ENCODE results near the gene PAPPA2.
"Not testable (repeated sequence)": the region's sequence is repeated elsewhere in the genome, so short reads cannot be mapped to it uniquely, and the experiment has no call there.

Gene PAPPA2, protein sequence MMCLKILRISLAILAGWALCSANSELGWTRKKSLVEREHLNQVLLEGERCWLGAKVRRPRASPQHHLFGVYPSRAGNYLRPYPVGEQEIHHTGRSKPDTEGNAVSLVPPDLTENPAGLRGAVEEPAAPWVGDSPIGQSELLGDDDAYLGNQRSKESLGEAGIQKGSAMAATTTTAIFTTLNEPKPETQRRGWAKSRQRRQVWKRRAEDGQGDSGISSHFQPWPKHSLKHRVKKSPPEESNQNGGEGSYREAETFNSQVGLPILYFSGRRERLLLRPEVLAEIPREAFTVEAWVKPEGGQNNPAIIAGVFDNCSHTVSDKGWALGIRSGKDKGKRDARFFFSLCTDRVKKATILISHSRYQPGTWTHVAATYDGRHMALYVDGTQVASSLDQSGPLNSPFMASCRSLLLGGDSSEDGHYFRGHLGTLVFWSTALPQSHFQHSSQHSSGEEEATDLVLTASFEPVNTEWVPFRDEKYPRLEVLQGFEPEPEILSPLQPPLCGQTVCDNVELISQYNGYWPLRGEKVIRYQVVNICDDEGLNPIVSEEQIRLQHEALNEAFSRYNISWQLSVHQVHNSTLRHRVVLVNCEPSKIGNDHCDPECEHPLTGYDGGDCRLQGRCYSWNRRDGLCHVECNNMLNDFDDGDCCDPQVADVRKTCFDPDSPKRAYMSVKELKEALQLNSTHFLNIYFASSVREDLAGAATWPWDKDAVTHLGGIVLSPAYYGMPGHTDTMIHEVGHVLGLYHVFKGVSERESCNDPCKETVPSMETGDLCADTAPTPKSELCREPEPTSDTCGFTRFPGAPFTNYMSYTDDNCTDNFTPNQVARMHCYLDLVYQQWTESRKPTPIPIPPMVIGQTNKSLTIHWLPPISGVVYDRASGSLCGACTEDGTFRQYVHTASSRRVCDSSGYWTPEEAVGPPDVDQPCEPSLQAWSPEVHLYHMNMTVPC (N-terminal part only)

DNA sequence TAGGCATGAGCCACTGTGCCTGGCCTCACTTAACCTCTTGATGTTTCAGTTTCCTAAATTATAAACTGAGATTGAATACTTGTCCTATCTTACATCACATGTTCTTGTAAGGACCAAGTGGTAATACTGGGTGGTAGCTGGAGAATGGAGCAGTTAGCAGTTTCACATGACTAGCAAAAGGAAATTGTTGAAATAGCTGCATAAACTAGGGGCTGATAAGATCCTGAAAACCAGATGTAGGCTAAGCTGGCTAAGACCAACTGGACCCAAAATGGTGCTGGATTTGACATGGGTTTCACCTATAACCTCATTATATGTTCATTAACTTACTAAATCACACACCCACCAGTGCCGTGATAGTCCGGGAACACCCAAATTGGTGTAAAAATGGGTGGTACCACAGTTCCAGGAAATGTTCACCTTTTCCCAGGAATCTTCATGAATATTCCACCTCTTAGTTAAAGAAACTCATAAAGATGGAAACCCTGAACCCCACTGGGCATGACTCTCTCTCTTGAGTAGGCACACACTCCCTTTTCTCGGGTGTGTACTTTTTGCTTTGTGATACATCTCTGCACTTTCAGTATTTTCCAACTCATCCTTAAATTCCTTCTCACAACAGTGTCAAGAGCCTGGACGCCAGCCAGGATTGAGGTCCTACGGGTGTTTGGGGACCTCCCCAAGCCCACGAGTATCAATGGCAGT, at the start of gene PAPPA2:
Gene PAPPA2, plus strand, starts transcription at position 502 of the 705 bp plus-strand sequence. CDS start 93,148 bp downstream, outside the sequence.
- H3K9ac ChIP-seq (ENCODE audit: low read depth, low read length): no peak within 1 kb of the TSS
- H3K27me3 ChIP-seq (ENCODE audit: control insufficient read depth, insufficient read depth, low read length): no peaks in the 10 kb centered on the region
- H3K36me3 ChIP-seq (ENCODE audit: control insufficient read depth, insufficient read depth, low read length): no peaks in the 10 kb centered on the region
- H3K4me1 ChIP-seq (ENCODE audit: control insufficient read depth, insufficient read depth, low read length): no peaks in the 10 kb centered on the region
- H3K9me3 ChIP-seq (ENCODE audit: control insufficient read depth, insufficient read depth, low read length): no peaks in the 10 kb centered on the region; the same call in 1 of the 2 replicates
- no peak within 1 kb of the TSS for H3K4me3 ChIP-seq (ENCODE audit: low read depth, low read length)
- H3K27ac ChIP-seq (ENCODE audit: low read depth, low read length): no peak within 1 kb of the TSS

DNA sequence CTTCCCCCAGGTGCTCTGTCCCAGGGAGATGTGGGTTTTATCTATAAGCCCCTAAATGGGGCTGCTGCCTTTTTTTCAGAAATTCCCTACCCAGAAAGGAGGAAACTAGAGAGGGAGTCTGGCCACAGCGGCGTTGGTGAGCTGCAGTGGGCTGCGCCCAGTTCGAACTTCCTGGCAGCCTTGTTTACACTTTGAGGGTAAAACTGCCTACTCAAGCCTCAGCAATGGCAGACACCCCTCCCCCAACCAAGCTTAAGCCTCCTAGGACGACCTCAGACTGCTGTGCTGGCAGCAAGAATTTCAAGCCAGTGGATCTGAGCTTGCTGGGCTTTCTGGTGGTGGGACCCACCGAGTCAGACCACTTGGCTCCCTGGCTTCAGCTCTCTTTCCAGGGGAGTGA, 46.2 kb upstream of the PAPPA2 start:
- Histone ChIP-seq H3K27me3 (ENCODE audit: control insufficient read depth, insufficient read depth, low read length) (no peaks in the 10 kb centered on the region), H3K27ac (ENCODE audit: low read depth, low read length) (no peak overlapping the region), H3K4me1 (ENCODE audit: control insufficient read depth, insufficient read depth, low read length) (no peaks in the 10 kb centered on the region), H3K36me3 (ENCODE audit: control insufficient read depth, insufficient read depth, low read length) (no peaks in the 10 kb centered on the region), H3K4me3 (ENCODE audit: low read depth, low read length) (no peak overlapping the region), H3K9me3 (ENCODE audit: control insufficient read depth, insufficient read depth, low read length) (no peaks in the 10 kb centered on the region), H3K9ac (ENCODE audit: low read depth, low read length) (no peak overlapping the region)

DNA sequence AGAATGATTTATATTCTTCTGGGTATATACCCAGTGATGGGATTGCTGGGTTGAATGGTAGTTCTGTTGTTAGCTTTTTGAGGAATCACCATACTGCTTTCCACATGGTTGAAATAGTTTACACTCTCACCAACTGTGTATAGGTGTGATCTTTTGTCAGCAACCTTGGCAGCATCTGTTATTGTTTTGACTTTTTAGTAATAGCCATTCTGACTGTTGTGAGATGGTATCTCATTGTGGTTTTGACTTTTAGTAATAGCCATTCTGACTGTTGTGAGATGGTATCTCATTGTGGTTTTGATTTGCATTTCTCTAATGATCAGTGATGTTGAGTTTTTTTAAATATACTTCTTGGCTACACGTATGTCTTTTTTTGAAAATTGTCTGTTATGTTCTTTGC, 43.4 kb upstream of the PAPPA2 start:
- not testable (repeated sequence) for H3K4me1 ChIP-seq (ENCODE audit: control insufficient read depth, insufficient read depth, low read length); H3K4me3 ChIP-seq (ENCODE audit: low read depth, low read length); H3K9ac ChIP-seq (ENCODE audit: low read depth, low read length); H3K27me3 ChIP-seq (ENCODE audit: control insufficient read depth, insufficient read depth, low read length); H3K9me3 ChIP-seq (ENCODE audit: control insufficient read depth, insufficient read depth, low read length); H3K36me3 ChIP-seq (ENCODE audit: control insufficient read depth, insufficient read depth, low read length); H3K27ac ChIP-seq (ENCODE audit: low read depth, low read length)

GRCh38 chr1:176434234-176434633, 28.7 kb upstream of the PAPPA2 start:
- Histone ChIP-seq H3K27ac (ENCODE audit: low read depth, low read length) (no peak overlapping the region), H3K4me3 (ENCODE audit: low read depth, low read length) (no peak overlapping the region), H3K27me3 (ENCODE audit: control insufficient read depth, insufficient read depth, low read length) (no peaks in the 10 kb centered on the region), H3K4me1 (ENCODE audit: control insufficient read depth, insufficient read depth, low read length) (no peaks in the 10 kb centered on the region), H3K36me3 (ENCODE audit: control insufficient read depth, insufficient read depth, low read length) (no peaks in the 10 kb centered on the region), H3K9ac (ENCODE audit: low read depth, low read length) (no peak overlapping the region), H3K9me3 (ENCODE audit: control insufficient read depth, insufficient read depth, low read length) (no peaks in the 10 kb centered on the region)

- Histone ChIP-seq H3K27me3 (ENCODE audit: control insufficient read depth, insufficient read depth, low read length) (no peaks in the 10 kb centered on the region), H3K27ac (ENCODE audit: low read depth, low read length) (no peak overlapping the region), H3K4me1 (ENCODE audit: control insufficient read depth, insufficient read depth, low read length) (no peaks in the 10 kb centered on the region), H3K36me3 (ENCODE audit: control insufficient read depth, insufficient read depth, low read length) (no peaks in the 10 kb centered on the region), H3K9me3 (ENCODE audit: control insufficient read depth, insufficient read depth, low read length) (no peaks in the 10 kb centered on the region), H3K4me3 (ENCODE audit: low read depth, low read length) (no peak overlapping the region), H3K9ac (ENCODE audit: low read depth, low read length) (no peak overlapping the region)
These were observed 26.7 kb upstream of the PAPPA2 start for GRCh38 chr1:176436251-176436650.

GRCh38 chr1:176440176-176440575, 22.8 kb upstream of the PAPPA2 start:
- Histone ChIP-seq H3K4me1 (ENCODE audit: control insufficient read depth, insufficient read depth, low read length) (no peaks in the 10 kb centered on the region), H3K9me3 (ENCODE audit: control insufficient read depth, insufficient read depth, low read length) (no peaks in the 10 kb centered on the region)

GRCh38 chr1:176444286-176444685, 18.7 kb upstream of the PAPPA2 start:
- no peaks in the 10 kb centered on the region for H3K4me1 ChIP-seq (ENCODE audit: control insufficient read depth, insufficient read depth, low read length)
- H3K9ac ChIP-seq (ENCODE audit: low read depth, low read length): no peak overlapping the region
- H3K27ac ChIP-seq (ENCODE audit: low read depth, low read length): no peak overlapping the region
- H3K27me3 ChIP-seq (ENCODE audit: control insufficient read depth, insufficient read depth, low read length): no peaks in the 10 kb centered on the region
- H3K9me3 ChIP-seq (ENCODE audit: control insufficient read depth, insufficient read depth, low read length): no peaks in the 10 kb centered on the region
- H3K36me3 ChIP-seq (ENCODE audit: control insufficient read depth, insufficient read depth, low read length): no peaks in the 10 kb centered on the region
- no peak overlapping the region for H3K4me3 ChIP-seq (ENCODE audit: low read depth, low read length)

More at GRCh38 chr1:176440176-176440575, 22.8 kb upstream of the PAPPA2 start:
- Histone ChIP-seq H3K9ac (ENCODE audit: low read depth, low read length) (no peak overlapping the region), H3K27ac (ENCODE audit: low read depth, low read length) (no peak overlapping the region), H3K27me3 (ENCODE audit: control insufficient read depth, insufficient read depth, low read length) (no peaks in the 10 kb centered on the region), H3K36me3 (ENCODE audit: control insufficient read depth, insufficient read depth, low read length) (no peaks in the 10 kb centered on the region), H3K4me3 (ENCODE audit: low read depth, low read length) (no peak overlapping the region)

DNA sequence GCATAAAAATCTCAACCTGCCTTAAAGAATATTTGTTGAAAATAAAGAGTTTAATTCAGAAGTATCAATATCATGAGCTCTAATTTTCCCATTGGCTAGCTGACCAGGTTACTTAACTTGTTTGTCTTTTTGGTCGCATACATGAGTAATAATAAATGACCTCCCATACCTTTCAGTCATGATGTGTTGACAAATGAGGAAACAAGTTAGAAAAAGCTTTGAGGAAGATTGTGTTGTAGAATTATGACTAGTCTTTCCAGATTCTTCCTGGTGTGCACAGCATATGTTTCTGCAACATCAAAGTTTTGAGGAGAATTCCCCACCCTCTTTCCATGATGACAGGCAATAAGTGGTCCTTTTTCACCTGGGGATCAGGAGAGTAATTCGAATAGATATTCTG, 17.6 kb upstream of the PAPPA2 start:
- Histone ChIP-seq H3K9me3 (ENCODE audit: control insufficient read depth, insufficient read depth, low read length) (no peaks in the 10 kb centered on the region), H3K27ac (ENCODE audit: low read depth, low read length) (no peak overlapping the region), H3K9ac (ENCODE audit: low read depth, low read length) (no peak overlapping the region), H3K36me3 (ENCODE audit: control insufficient read depth, insufficient read depth, low read length) (no peaks in the 10 kb centered on the region), H3K4me1 (ENCODE audit: control insufficient read depth, insufficient read depth, low read length) (no peaks in the 10 kb centered on the region), H3K4me3 (ENCODE audit: low read depth, low read length) (no peak overlapping the region), H3K27me3 (ENCODE audit: control insufficient read depth, insufficient read depth, low read length) (no peaks in the 10 kb centered on the region)

DNA sequence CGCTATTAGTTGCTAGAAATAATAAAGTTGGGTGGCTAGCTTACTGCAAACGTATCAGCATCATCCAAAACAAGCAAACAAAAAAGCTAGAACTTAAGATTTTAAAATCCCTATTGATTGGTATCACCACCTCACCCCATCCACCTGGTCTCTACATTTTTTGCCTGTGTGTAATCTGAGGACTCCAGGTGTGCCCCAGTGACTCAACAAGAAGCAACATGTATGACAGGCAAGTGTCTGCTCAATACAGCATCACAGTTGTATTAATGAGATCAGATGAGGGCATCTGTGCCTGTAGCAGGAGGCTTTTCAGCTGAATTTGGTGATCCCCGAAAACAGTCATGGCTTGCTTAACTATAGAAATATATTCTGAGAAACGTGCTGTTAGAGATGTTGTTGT, 14.6 kb upstream of the PAPPA2 start:
- Histone ChIP-seq H3K36me3 (ENCODE audit: control insufficient read depth, insufficient read depth, low read length) (no peaks in the 10 kb centered on the region), H3K9me3 (ENCODE audit: control insufficient read depth, insufficient read depth, low read length) (no peaks in the 10 kb centered on the region), H3K27me3 (ENCODE audit: control insufficient read depth, insufficient read depth, low read length) (no peaks in the 10 kb centered on the region), H3K4me3 (ENCODE audit: low read depth, low read length) (no peak overlapping the region), H3K9ac (ENCODE audit: low read depth, low read length) (no peak overlapping the region), H3K27ac (ENCODE audit: low read depth, low read length) (no peak overlapping the region), H3K4me1 (ENCODE audit: control insufficient read depth, insufficient read depth, low read length) (no peaks in the 10 kb centered on the region)

- H3K4me3 ChIP-seq (ENCODE audit: low read depth, low read length): no peak overlapping the region
- H3K36me3 ChIP-seq (ENCODE audit: control insufficient read depth, insufficient read depth, low read length): no peaks in the 10 kb centered on the region
- H3K27me3 ChIP-seq (ENCODE audit: control insufficient read depth, insufficient read depth, low read length): no peaks in the 10 kb centered on the region
- no peaks in the 10 kb centered on the region for H3K9me3 ChIP-seq (ENCODE audit: control insufficient read depth, insufficient read depth, low read length)
- H3K27ac ChIP-seq (ENCODE audit: low read depth, low read length): no peak overlapping the region
- H3K9ac ChIP-seq (ENCODE audit: low read depth, low read length): no peak overlapping the region
- no peaks in the 10 kb centered on the region for H3K4me1 ChIP-seq (ENCODE audit: control insufficient read depth, insufficient read depth, low read length)
These were observed 12.4 kb upstream of the PAPPA2 start for GRCh38 chr1:176450526-176450925.

Measured in HUES48 (cell line).